Fibroblast of skin of left biceps (primary cell): ENCODE data around the gene GRM7.

Source experiments
- DNase-seq, 2 experiments: peaks; one replicate each; pipeline ENCODE4 v3.0.0-alpha.2; 2013; ENCODE audit warnings: low read depth in 2 of 2

The GRM7 gene

GRCh38 chr3:7306901-7307300, 446.0 kb downstream of the GRM7 start:
- DNase-seq = no peak

GRCh38 chr3:7307410-7307809, 446.5 kb downstream of the GRM7 start:
- DNase-seq = no peak

- peak; percentile 71 to 78 for DNase-seq
Observed at GRCh38 chr3:7309641-7310102, 448.8 kb downstream of the GRM7 start.

- DNase-seq = no peak
Observed at GRCh38 chr3:7315037-7315436, 454.1 kb downstream of the GRM7 start.

GRCh38 chr3:7322957-7323669, 462.2 kb downstream of the GRM7 start:
- DNase-seq = peak; percentile 18 to 26

- DNase-seq = no peak
Observed at GRCh38 chr3:7328339-7328738, 467.4 kb downstream of the GRM7 start.

GRCh38 chr3:7332696-7333095, 471.8 kb downstream of the GRM7 start:
- DNase-seq = no peak

- no peak for DNase-seq
Observed at GRCh38 chr3:7333125-7333524, 472.2 kb downstream of the GRM7 start.

GRCh38 chr3:7340795-7341194, 479.9 kb downstream of the GRM7 start:
- no peak for DNase-seq

- no peak for DNase-seq
Observed at GRCh38 chr3:7346364-7346763, 485.4 kb downstream of the GRM7 start.

GRCh38 chr3:7357101-7357500, 496.2 kb downstream of the GRM7 start:
- no peak for DNase-seq

GRCh38 chr3:7367968-7368367, 507.1 kb downstream of the GRM7 start:
- DNase-seq = no peak

GRCh38 chr3:7368597-7368996, 507.7 kb downstream of the GRM7 start:
- no peak for DNase-seq

GRCh38 chr3:7371693-7372572, 511.0 kb downstream of the GRM7 start:
- no peak for DNase-seq

- DNase-seq = no peak
Observed at GRCh38 chr3:7377103-7377502, 516.2 kb downstream of the GRM7 start.

- no peak for DNase-seq
Observed at GRCh38 chr3:7381741-7382140, 520.8 kb downstream of the GRM7 start.

- peak in 1 of 2 experiments; percentile 1 for DNase-seq
Observed at GRCh38 chr3:7382293-7383010, 521.5 kb downstream of the GRM7 start.

- no peak for DNase-seq
Observed at GRCh38 chr3:7385635-7386034, 524.7 kb downstream of the GRM7 start.

GRCh38 chr3:7388026-7388425, 527.1 kb downstream of the GRM7 start:
- DNase-seq = no peak

- DNase-seq = no peak
Observed at GRCh38 chr3:7392206-7392605, 531.3 kb downstream of the GRM7 start.

GRCh38 chr3:7393944-7394605, 533.2 kb downstream of the GRM7 start:
- DNase-seq = no peak

GRCh38 chr3:7396534-7396933, 535.6 kb downstream of the GRM7 start:
- no peak for DNase-seq
